Measurements from ENCODE around the gene ZCCHC24. TPM values are rescaled to one million over a fixed set of nuclear protein-coding genes. Genes with fewer than 3 reads are reported as not detected.

The ZCCHC24 gene
- total and polyA plus RNA-seq, 7 donors, result 11.2 to 112 (median 43.0) TPM

DNA sequence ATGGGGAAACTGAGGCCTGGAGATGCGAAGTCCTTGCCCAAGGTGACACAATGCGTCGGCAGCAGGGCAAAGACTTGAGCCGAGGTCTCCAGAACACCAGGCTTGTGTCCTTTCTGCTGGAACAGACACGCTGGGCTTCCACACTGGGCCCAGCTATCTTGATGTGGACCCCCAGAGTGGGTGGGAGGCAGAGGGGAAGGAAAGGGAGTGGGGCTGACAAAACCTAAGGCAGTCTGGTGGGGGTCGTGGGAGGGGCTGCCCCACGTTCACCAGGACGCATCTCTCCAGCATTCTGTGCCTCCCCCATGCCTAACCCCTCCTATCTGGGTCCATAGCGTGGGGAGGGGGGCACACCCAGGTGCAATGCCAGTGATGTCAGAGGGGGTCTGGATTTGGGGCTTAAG, 60.0 kb downstream of the ZCCHC24 start:
- Histone ChIP-seq H3K27ac (no peak overlapping the region), H3K4me1 (peaks cover 18% of the 10 kb centered on the region), H3K9me3 (no peaks in the 10 kb centered on the region), H3K27me3 (ENCODE audit: insufficient read depth in 3 of 3, low read length in 2 of 3) (no peaks in the 10 kb centered on the region), H3K36me3 (ENCODE audit: insufficient read depth in 1 of 2, low read depth in 1 of 2) (peaks cover 0 to 63% of the 10 kb centered on the region in 2 donors), H3K4me3 (no peak overlapping the region)
- intact Hi-C loops (cut with DNase I), result no loop called here
- no peak for ATAC-seq
- 92 to 94% (median 94%) methylated on average over 9 of the region's 9 CpGs for WGBS, 3 donors
- TF ChIP-seq, protein P1, sequence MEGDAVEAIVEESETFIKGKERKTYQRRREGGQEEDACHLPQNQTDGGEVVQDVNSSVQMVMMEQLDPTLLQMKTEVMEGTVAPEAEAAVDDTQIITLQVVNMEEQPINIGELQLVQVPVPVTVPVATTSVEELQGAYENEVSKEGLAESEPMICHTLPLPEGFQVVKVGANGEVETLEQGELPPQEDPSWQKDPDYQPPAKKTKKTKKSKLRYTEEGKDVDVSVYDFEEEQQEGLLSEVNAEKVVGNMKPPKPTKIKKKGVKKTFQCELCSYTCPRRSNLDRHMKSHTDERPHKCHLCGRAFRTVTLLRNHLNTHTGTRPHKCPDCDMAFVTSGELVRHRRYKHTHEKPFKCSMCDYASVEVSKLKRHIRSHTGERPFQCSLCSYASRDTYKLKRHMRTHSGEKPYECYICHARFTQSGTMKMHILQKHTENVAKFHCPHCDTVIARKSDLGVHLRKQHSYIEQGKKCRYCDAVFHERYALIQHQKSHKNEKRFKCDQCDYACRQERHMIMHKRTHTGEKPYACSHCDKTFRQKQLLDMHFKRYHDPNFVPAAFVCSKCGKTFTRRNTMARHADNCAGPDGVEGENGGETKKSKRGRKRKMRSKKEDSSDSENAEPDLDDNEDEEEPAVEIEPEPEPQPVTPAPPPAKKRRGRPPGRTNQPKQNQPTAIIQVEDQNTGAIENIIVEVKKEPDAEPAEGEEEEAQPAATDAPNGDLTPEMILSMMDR (IDR thresholded peaks at IDR 0.05), result no peak
- DNase-seq, result no peak

DNA sequence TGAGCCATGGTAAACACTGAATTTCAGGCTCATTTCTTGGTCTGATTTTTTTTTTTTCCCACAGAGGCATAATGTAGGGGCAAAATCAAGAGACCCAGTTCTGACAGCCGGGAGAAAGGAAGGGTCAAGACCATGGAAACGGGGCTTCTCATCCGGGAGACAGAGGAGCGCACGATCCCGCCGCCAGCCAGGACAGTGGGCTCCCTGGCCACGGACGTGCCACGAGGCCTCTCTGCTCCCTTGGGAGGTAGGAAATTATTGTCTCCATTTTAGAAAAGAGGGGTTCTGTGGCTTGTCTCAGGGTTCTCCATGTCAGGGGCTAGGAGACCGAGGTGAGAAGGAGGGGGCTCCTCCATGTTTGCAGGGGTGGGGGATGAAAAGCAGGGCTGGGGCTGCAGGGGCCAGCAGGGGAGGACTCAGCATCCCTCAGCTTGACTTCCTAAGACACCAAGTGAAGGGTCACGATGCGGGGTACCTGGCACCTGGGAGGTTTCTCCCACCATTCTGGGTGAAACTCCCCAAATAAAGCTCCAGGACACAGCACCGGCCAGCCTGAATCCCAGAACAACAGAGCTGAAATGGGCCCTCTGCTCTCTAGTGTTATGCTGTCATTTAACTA, 60.5 kb downstream of the ZCCHC24 start:
- 81 to 92% (median 86%) methylated on average over 14 of the region's 14 CpGs for WGBS, 3 donors
- intact Hi-C loops (cut with DNase I), result no loop called here
- H3K36me3 ChIP-seq (ENCODE audit: insufficient read depth in 1 of 2, low read depth in 1 of 2), result peaks cover 0 to 57% of the 10 kb centered on the region in 2 donors
- no peak overlapping the region for H3K4me3 ChIP-seq
- TF ChIP-seq, protein P1 (IDR thresholded peaks at IDR 0.05), result no peak
- H3K4me1 ChIP-seq, result peaks cover 23% of the 10 kb centered on the region
- no peaks in the 10 kb centered on the region for H3K27me3 ChIP-seq (ENCODE audit: insufficient read depth in 3 of 3, low read length in 2 of 3)
- H3K9me3 ChIP-seq, result no peaks in the 10 kb centered on the region
- no peak for ATAC-seq
- no peak overlapping the region for H3K27ac ChIP-seq
- DNase-seq, result peak in 1 of 2 donors; percentile 31

DNA sequence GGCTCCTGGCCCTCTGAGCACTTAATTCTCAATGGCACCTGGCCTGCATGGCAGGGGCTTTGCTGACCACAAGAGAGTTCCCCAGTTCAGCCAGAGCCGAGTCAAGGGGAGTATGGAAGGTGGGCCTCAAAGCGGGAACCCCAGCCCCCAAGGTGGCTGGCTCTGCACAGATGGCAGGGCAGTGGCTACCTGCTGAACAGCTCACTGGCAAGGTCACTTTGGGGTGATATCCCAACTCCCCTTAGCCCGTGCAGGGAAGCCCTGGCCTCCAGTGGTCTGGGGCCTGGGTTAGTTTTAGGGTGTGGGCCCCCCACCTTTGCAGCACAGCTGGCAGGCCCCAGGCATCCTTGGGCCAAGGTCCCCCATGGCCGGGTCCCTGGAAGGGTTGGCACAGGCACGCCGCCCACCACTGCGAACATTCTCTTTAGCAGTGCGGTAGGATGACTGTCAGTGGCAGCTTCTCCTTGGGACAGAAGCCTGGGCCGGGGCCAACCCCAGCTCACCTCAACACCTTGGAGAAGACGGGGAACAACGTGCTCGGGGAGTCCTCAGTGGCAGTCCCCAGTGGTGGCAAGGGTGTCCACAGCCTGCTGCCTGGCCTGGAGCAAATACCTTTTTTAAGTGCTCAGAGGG, 61.3 kb downstream of the ZCCHC24 start:
- no peaks in the 10 kb centered on the region for H3K9me3 ChIP-seq
- DNase-seq (peak in 1 of 2 donors; percentile 51), ATAC-seq (no peak)
- TF ChIP-seq, protein P1 (IDR thresholded peaks at IDR 0.05), result no peak
- H3K27ac ChIP-seq, result no peak overlapping the region
- intact Hi-C loops (cut with DNase I), result no loop called here
- H3K36me3 ChIP-seq (ENCODE audit: insufficient read depth in 1 of 2, low read depth in 1 of 2), result peaks cover 0 to 53% of the 10 kb centered on the region in 2 donors
- 83 to 93% (median 84%) methylated on average over 12 of the region's 12 CpGs for WGBS, 3 donors
- H3K4me3 ChIP-seq, result no peak overlapping the region
- no peaks in the 10 kb centered on the region for H3K27me3 ChIP-seq (ENCODE audit: insufficient read depth in 3 of 3, low read length in 2 of 3)
- H3K4me1 ChIP-seq, result peaks cover 31% of the 10 kb centered on the region

DNA sequence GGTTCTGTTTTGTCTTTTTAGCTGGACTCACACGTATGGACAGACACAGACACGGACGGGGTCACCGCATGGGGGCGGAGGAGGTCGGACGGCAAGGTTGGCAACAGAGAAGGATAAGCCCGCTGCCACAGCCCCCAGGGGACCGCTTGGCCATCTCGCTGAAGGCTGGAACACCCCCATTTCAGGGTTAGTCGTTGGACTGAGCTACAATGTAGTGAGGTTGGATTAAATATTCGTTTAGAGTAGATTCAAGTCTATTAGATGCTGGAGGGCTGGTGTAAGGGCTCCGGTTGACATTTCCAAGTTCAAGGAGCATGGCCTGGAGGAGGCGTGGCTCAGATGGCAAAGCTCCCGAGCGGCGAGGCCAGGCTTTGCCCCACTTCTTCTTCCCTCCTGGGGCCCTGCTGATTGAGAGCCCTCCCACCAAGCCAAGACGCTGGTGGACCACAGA, 62.9 kb downstream of the ZCCHC24 start:
- peak in 1 of 2 donors; percentile 57 for DNase-seq
- no peaks in the 10 kb centered on the region for H3K9me3 ChIP-seq
- WGBS, 3 donors, result 60 to 74% (median 65%) methylated on average over 18 of the region's 18 CpGs
- intact Hi-C loops (cut with DNase I), result no loop called here
- no peak overlapping the region for H3K4me3 ChIP-seq
- peak overlapping the region; percentile 75 for H3K27ac ChIP-seq
- no peak for ATAC-seq
- TF ChIP-seq, protein P1 (IDR thresholded peaks at IDR 0.05), result no peak
- H3K36me3 ChIP-seq (ENCODE audit: insufficient read depth in 1 of 2, low read depth in 1 of 2), result peaks cover 0 to 37% of the 10 kb centered on the region in 2 donors
- H3K4me1 ChIP-seq, result peaks cover 34% of the 10 kb centered on the region
- H3K27me3 ChIP-seq (ENCODE audit: insufficient read depth in 3 of 3, low read length in 2 of 3), result no peaks in the 10 kb centered on the region
